Right kidney (tissue), 1 donor: ENCODE measurements around the gene WNT4.
A peak's percentile ranks its signal among the peaks of the same experiment; 100 is the strongest.
"Not testable (repeated sequence)": the region's sequence is repeated elsewhere in the genome, so short reads cannot be mapped to it uniquely, and the experiment has no call there.

Experiments
- DNase-seq: peaks from one replicate; pipeline ENCODE4 v3.0.0-alpha.2; 2016

WNT4 gene

GRCh38 chr1:22111115-22111514 lies 31.8 kb downstream of the WNT4 start:
- no peak for DNase-seq

GRCh38 chr1:22110016-22110415 lies 32.9 kb downstream of the WNT4 start:
- DNase-seq: no peak

GRCh38 chr1:22108339-22109105 lies 34.4 kb downstream of the WNT4 start:
- peak; percentile 42 for DNase-seq

GRCh38 chr1:22107126-22107525 lies 35.8 kb downstream of the WNT4 start:
- DNase-seq: no peak

- DNase-seq: no peak
These were observed 37.2 kb downstream of the WNT4 start for GRCh38 chr1:22105611-22106207.

- DNase-seq: no peak
These were observed 37.9 kb downstream of the WNT4 start for GRCh38 chr1:22104865-22105437.

- no peak for DNase-seq
These were observed 38.8 kb downstream of the WNT4 start for GRCh38 chr1:22104094-22104493.

GRCh38 chr1:22102746-22103145 lies 40.2 kb downstream of the WNT4 start:
- DNase-seq: no peak

- no peak for DNase-seq
These were observed 40.9 kb downstream of the WNT4 start for GRCh38 chr1:22101995-22102394.

GRCh38 chr1:22101199-22101598 lies 41.7 kb downstream of the WNT4 start:
- DNase-seq: no peak

- no peak for DNase-seq
These were observed 42.7 kb downstream of the WNT4 start for GRCh38 chr1:22100168-22100567.

- DNase-seq: no peak
These were observed 44.1 kb downstream of the WNT4 start for GRCh38 chr1:22098752-22099151.

GRCh38 chr1:22096463-22096862 lies 46.4 kb downstream of the WNT4 start:
- DNase-seq: no peak

GRCh38 chr1:22096036-22096435 lies 46.9 kb downstream of the WNT4 start:
- no peak for DNase-seq

GRCh38 chr1:22093513-22093912 lies 49.4 kb downstream of the WNT4 start:
- DNase-seq: no peak

GRCh38 chr1:22092026-22092768 lies 50.7 kb downstream of the WNT4 start:
- not testable (repeated sequence) for DNase-seq

GRCh38 chr1:22090867-22091266 lies 52.0 kb downstream of the WNT4 start:
- DNase-seq: no peak

GRCh38 chr1:22089787-22090186 lies 53.1 kb downstream of the WNT4 start:
- no peak for DNase-seq

GRCh38 chr1:22089134-22089571 lies 53.7 kb downstream of the WNT4 start:
- no peak for DNase-seq

- no peak for DNase-seq
These were observed 54.6 kb downstream of the WNT4 start for GRCh38 chr1:22088331-22088730.

- DNase-seq: no peak
These were observed 62.7 kb downstream of the WNT4 start for GRCh38 chr1:22080191-22080590.

- no peak for DNase-seq
These were observed 64.8 kb downstream of the WNT4 start for GRCh38 chr1:22078133-22078532.

- DNase-seq: no peak
These were observed 65.2 kb downstream of the WNT4 start for GRCh38 chr1:22077728-22078127.
